ENCODE data around the gene NKAIN2. TPM values are rescaled to one million over a fixed set of nuclear protein-coding genes. Genes with fewer than 3 reads are reported as not detected.

NKAIN2 gene
- total RNA-seq, 4 donors from 2014 or later: 0.19 TPM; not detected in 3

DNA sequence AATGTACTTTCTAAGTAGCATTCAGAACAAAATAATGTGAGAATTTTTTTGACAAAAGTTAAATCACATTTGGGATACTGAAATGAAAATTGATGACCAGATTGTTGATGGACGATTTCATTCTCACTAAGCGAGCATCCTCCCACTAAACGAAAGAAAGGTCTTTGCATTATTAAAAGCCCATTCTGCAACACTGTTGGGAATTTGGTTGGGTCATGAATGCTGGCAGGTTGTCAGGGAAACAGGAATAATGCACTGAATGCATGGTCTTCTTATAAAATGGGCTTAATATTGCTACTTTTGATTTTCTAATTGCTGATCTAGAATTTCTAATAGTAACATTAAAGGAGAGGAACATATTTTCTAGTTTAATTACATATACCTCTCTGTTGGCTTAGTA lies 229.8 kb downstream of the NKAIN2 start:
- Histone ChIP-seq H3K36me3 (no peaks in the 10 kb centered on the region), H3K9me3 (no peaks in the 10 kb centered on the region), H3K4me3 (no peak overlapping the region), H3K4me1 (no peaks in the 10 kb centered on the region), H3K27me3 (no peaks in the 10 kb centered on the region), H3K27ac (no peak overlapping the region)
- 80 to 90% methylated on average over 3 of the region's 3 CpGs for WGBS, 2 donors
- intact Hi-C loops (cut with DNase I): no loop called here
- no peak for DNase-seq
- TF ChIP-seq, protein P1, sequence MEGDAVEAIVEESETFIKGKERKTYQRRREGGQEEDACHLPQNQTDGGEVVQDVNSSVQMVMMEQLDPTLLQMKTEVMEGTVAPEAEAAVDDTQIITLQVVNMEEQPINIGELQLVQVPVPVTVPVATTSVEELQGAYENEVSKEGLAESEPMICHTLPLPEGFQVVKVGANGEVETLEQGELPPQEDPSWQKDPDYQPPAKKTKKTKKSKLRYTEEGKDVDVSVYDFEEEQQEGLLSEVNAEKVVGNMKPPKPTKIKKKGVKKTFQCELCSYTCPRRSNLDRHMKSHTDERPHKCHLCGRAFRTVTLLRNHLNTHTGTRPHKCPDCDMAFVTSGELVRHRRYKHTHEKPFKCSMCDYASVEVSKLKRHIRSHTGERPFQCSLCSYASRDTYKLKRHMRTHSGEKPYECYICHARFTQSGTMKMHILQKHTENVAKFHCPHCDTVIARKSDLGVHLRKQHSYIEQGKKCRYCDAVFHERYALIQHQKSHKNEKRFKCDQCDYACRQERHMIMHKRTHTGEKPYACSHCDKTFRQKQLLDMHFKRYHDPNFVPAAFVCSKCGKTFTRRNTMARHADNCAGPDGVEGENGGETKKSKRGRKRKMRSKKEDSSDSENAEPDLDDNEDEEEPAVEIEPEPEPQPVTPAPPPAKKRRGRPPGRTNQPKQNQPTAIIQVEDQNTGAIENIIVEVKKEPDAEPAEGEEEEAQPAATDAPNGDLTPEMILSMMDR (IDR thresholded peaks at IDR 0.05): no peak
- TF ChIP-seq POLR2A (IDR thresholded peaks at IDR 0.05): no peak

GRCh38 chr6:124036384-124036783 lies 232.7 kb downstream of the NKAIN2 start:
- intact Hi-C loops (cut with DNase I): no loop called here
- Histone ChIP-seq H3K4me3 (no peak overlapping the region), H3K9me3 (no peaks in the 10 kb centered on the region), H3K4me1 (no peaks in the 10 kb centered on the region), H3K27ac (no peak overlapping the region), H3K36me3 (no peaks in the 10 kb centered on the region), H3K27me3 (no peaks in the 10 kb centered on the region)
- 22 to 26% methylated on average over 2 of the region's 2 CpGs for whole genome bisulfite sequencing, 2 donors
- DNase-seq: no peak
- TF ChIP-seq POLR2A (IDR thresholded peaks at IDR 0.05): no peak
- TF ChIP-seq, protein P1 (IDR thresholded peaks at IDR 0.05): no peak

- no peak for DNase-seq
- Histone ChIP-seq H3K4me3 (no peak overlapping the region), H3K27me3 (no peaks in the 10 kb centered on the region), H3K27ac (no peak overlapping the region), H3K9me3 (no peaks in the 10 kb centered on the region), H3K4me1 (no peaks in the 10 kb centered on the region), H3K36me3 (no peaks in the 10 kb centered on the region)
- WGBS, 2 donors: 51 to 58% methylated on average over 2 of the region's 2 CpGs
- TF ChIP-seq, protein P1 (IDR thresholded peaks at IDR 0.05): no peak
- no peak for TF ChIP-seq POLR2A (IDR thresholded peaks at IDR 0.05)
- intact Hi-C loops (cut with DNase I): no loop called here
These were observed 237.0 kb downstream of the NKAIN2 start for GRCh38 chr6:124040655-124041054.

- intact Hi-C loops (cut with DNase I): no loop called here
- Histone ChIP-seq H3K4me3 (no peak overlapping the region), H3K27me3 (no peaks in the 10 kb centered on the region), H3K9me3 (no peaks in the 10 kb centered on the region), H3K27ac (no peak overlapping the region), H3K36me3 (no peaks in the 10 kb centered on the region), H3K4me1 (no peaks in the 10 kb centered on the region)
- no peak for DNase-seq
- TF ChIP-seq POLR2A (IDR thresholded peaks at IDR 0.05): no peak
- TF ChIP-seq, protein P1 (IDR thresholded peaks at IDR 0.05): no peak
- WGBS, 2 donors: 69 to 70% methylated on average over 5 of the region's 5 CpGs
These were observed 248.5 kb downstream of the NKAIN2 start for GRCh38 chr6:124052120-124052519.

DNA sequence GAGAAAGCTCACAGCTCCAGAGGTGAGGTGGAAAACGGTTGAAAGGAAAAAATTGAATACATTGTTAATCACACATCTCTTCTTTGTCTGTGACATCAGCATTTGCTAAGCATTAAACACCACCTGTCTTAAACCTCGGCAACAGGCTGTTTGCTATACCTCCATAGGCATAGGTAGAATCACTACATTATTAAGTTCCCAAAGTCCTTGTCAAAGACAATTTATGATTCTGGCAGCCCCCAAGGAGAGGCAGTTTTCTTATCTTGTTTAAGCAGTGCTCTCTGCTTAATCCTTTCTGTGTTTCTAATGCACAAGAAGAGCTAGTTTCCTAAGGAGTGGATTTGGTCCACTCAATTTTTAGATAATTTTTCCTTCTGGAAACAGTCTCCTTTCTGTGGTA lies 249.7 kb downstream of the NKAIN2 start:
- 51 to 64% methylated on average over 2 of the region's 2 CpGs for WGBS, 2 donors
- no peak for DNase-seq
- Histone ChIP-seq H3K4me1 (no peaks in the 10 kb centered on the region), H3K27me3 (no peaks in the 10 kb centered on the region), H3K27ac (no peak overlapping the region), H3K36me3 (no peaks in the 10 kb centered on the region), H3K4me3 (no peak overlapping the region), H3K9me3 (no peaks in the 10 kb centered on the region)
- TF ChIP-seq, protein P1 (IDR thresholded peaks at IDR 0.05): no peak
- no peak for TF ChIP-seq POLR2A (IDR thresholded peaks at IDR 0.05)
- intact Hi-C loops (cut with DNase I): no loop called here
